Fibroblast of lung (primary cell): Measurements from ENCODE around the gene CNTN1. TPM values are rescaled to one million over a fixed set of nuclear protein-coding genes. Genes with fewer than 3 reads are reported as not detected.

Experiments
- DNase-seq, 2 donors: peaks; one replicate each; pipeline versions ENCODE4 v3.0.0 to v3.0.0-alpha.2; 2010; ENCODE audit warnings: low read depth in 2 of 2
- H2AFZ ChIP-seq: 2 replicates; pipeline ENCODE4 v1.5.1; 2012; ENCODE audit warnings: low read length, control low read depth, inconsistent platforms
- H3K27ac ChIP-seq: 2 replicates; pipeline ENCODE4 v1.5.1; 2011; ENCODE audit warnings: low read length, control low read depth; ENCODE audit not compliant: insufficient read depth
- H3K27me3 ChIP-seq: 2 replicates; pipeline ENCODE4 v1.5.1; 2011; ENCODE audit warnings: mild to moderate bottlenecking, low read length; ENCODE audit not compliant: control insufficient read depth, insufficient read depth
- H3K36me3 ChIP-seq: 2 replicates; pipeline ENCODE4 v1.5.1; 2011; ENCODE audit warnings: low read length; ENCODE audit not compliant: control insufficient read depth, insufficient read depth
- H3K4me1 ChIP-seq: 2 replicates; pipeline ENCODE4 v1.5.1; 2011; ENCODE audit warnings: low read length; ENCODE audit not compliant: control insufficient read depth, insufficient read depth; ENCODE audit errors: extremely low read depth
- H3K4me2 ChIP-seq: 2 replicates; pipeline ENCODE4 v1.5.1; 2011; ENCODE audit warnings: low read length, control low read depth; ENCODE audit not compliant: insufficient read depth; ENCODE audit errors: extremely low read depth
- H3K4me3 ChIP-seq, 4 experiments: fragments of 200-600 bp in 1 of 4; sonication (generic) in 1 of 4; replicated peaks in 1 of 4; 2 replicates each; pipeline ENCODE4 v1.5.1; 2011 to 2016; ENCODE audit warnings: low read length in 4 of 4, low read depth in 3 of 4, mild to moderate bottlenecking in 3 of 4, control low read depth in 2 of 4, inconsistent platforms in 1 of 4, mixed read lengths in 1 of 4; ENCODE audit not compliant: insufficient read depth in 1 of 4; ENCODE audit errors: control extremely low read depth in 1 of 4
- H3K79me2 ChIP-seq: 2 replicates; pipeline ENCODE4 v1.5.1; 2012; ENCODE audit warnings: mild to moderate bottlenecking, low read length, inconsistent platforms; ENCODE audit not compliant: control insufficient read depth, insufficient read depth
- H3K9ac ChIP-seq: 2 replicates; pipeline ENCODE4 v1.5.1; 2011; ENCODE audit warnings: mild to moderate bottlenecking, low read length, control low read depth; ENCODE audit not compliant: insufficient read depth
- H3K9me3 ChIP-seq: 2 replicates; pipeline ENCODE4 v1.5.1; 2012; ENCODE audit warnings: low read depth, low read length; ENCODE audit not compliant: control insufficient read depth, insufficient read depth
- H4K20me1 ChIP-seq: 2 replicates; pipeline ENCODE4 v1.5.1; 2011; ENCODE audit warnings: low read length; ENCODE audit not compliant: control insufficient read depth, insufficient read depth; ENCODE audit errors: extremely low read depth
- EZH2 ChIP-seq: IDR thresholded peaks from 2 replicates; pipeline ENCODE4 v1.5.1; 2012; ENCODE audit warnings: low read length, control low read depth, mild to moderate bottlenecking; ENCODE audit errors: missing control alignments
- polyA plus RNA-seq, 2 donors: library from polyadenylated mRNA; depleted of rRNA in 1 of 2; stranded (reverse) in 1 of 2; unstranded in 1 of 2; fragments of >200 nt; gene quantifications; 2 replicates each; pipeline ENCODE4 v1.2.1, GENCODE V29; 2011 to 2012; ENCODE audit warnings: missing spikeins in 1 of 2
- total RNA-seq: library from RNA; depleted of rRNA; stranded (reverse); fragments of >200 nt; gene quantifications from 2 replicates; pipeline ENCODE4 v1.2.1, GENCODE V29; 2014
- TF ChIP-seq, protein P1 (sequence below), 2 donors: IDR thresholded peaks in 1 of 2; conservative IDR thresholded peaks in 1 of 2; 1 replicate in 1 of 2; 2 replicates in 1 of 2; pipeline ENCODE4 v1.5.1; 2011 to 2012; ENCODE audit warnings: low read length in 2 of 2, control low read depth in 1 of 2, inconsistent platforms in 1 of 2, low read depth in 1 of 2, mild to moderate bottlenecking in 1 of 2

CNTN1 gene
- total and polyA plus RNA-seq, 2 donors (not counting 1 experiment from before 2014, with no cell fraction given), result 0.22 to 0.83 TPM

DNA sequence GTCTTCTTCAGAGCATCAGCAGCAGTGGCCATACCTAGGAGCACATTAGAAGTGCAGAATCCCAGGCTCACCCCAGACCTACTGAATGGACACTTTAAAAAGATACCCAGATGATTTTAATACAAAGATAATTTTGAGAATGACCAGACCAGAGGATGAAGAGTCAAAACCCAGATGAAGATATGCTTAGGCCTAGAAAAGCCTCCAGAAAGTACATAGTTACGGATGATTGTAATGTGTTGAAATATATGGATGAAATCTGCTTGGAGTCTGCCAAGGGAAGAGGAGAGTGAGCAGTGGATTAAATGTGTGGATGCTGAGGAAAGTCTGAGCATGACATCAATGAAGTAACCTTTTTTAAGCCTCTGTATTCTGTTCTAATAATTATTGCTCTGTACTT is 245.7 kb downstream of the CNTN1 start:
- Histone ChIP-seq H3K79me2 (no peaks in the 10 kb centered on the region), H3K27me3 (no peaks in the 10 kb centered on the region), H3K27ac (no peak overlapping the region), H3K4me1 (no peaks in the 10 kb centered on the region), H3K36me3 (no peaks in the 10 kb centered on the region), H4K20me1 (no peaks in the 10 kb centered on the region), H2AFZ (no peak overlapping the region), H3K4me2 (no peak overlapping the region), H3K9ac (no peak overlapping the region), H3K9me3 (no peaks in the 10 kb centered on the region), H3K4me3 (no peak overlapping the region)
- no peak for DNase-seq
- TF ChIP-seq, protein P1, sequence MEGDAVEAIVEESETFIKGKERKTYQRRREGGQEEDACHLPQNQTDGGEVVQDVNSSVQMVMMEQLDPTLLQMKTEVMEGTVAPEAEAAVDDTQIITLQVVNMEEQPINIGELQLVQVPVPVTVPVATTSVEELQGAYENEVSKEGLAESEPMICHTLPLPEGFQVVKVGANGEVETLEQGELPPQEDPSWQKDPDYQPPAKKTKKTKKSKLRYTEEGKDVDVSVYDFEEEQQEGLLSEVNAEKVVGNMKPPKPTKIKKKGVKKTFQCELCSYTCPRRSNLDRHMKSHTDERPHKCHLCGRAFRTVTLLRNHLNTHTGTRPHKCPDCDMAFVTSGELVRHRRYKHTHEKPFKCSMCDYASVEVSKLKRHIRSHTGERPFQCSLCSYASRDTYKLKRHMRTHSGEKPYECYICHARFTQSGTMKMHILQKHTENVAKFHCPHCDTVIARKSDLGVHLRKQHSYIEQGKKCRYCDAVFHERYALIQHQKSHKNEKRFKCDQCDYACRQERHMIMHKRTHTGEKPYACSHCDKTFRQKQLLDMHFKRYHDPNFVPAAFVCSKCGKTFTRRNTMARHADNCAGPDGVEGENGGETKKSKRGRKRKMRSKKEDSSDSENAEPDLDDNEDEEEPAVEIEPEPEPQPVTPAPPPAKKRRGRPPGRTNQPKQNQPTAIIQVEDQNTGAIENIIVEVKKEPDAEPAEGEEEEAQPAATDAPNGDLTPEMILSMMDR (conservative IDR thresholded peaks at IDR 0.05 in 1 of 2, IDR thresholded peaks at IDR 0.05 in 1 of 2; ENCODE audit: low read depth in 1 of 2, low read length in 2 of 2), result no peak
- TF ChIP-seq EZH2, result no peak

DNA sequence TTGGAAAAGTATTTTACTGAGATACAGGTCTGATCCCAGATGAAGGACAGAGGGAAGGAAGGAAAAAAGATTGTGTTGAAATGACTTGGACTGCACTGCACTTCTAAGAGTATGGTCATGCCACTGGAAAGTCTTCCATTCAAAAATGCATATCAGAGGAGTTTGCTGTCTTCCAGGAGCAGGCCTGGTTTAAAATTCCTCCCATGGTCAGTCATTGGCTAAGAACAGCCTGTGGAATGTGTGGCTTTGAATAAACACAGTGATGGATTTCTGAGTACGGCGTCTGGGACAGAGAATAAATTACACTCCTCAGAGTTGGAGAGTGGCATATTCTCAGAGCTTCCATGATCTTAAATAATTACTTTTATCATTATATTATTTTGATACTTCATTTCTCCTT is 250.1 kb downstream of the CNTN1 start:
- TF ChIP-seq, protein P1 (conservative IDR thresholded peaks at IDR 0.05 in 1 of 2, IDR thresholded peaks at IDR 0.05 in 1 of 2; ENCODE audit: low read depth in 1 of 2, low read length in 2 of 2), result no peak
- TF ChIP-seq EZH2, result no peak
- no peak overlapping the region for H3K9ac ChIP-seq
- peak in 1 of 2 donors; percentile 67 for DNase-seq
- H3K4me2 ChIP-seq, result no peak overlapping the region
- no peak overlapping the region for H3K27ac ChIP-seq
- no peaks in the 10 kb centered on the region for H3K27me3 ChIP-seq
- no peaks in the 10 kb centered on the region for H3K79me2 ChIP-seq
- H3K4me1 ChIP-seq, result no peaks in the 10 kb centered on the region
- no peaks in the 10 kb centered on the region for H4K20me1 ChIP-seq
- H3K9me3 ChIP-seq, result no peaks in the 10 kb centered on the region
- H2AFZ ChIP-seq, result no peak overlapping the region
- H3K36me3 ChIP-seq, result no peaks in the 10 kb centered on the region
- no peak overlapping the region for H3K4me3 ChIP-seq

DNA sequence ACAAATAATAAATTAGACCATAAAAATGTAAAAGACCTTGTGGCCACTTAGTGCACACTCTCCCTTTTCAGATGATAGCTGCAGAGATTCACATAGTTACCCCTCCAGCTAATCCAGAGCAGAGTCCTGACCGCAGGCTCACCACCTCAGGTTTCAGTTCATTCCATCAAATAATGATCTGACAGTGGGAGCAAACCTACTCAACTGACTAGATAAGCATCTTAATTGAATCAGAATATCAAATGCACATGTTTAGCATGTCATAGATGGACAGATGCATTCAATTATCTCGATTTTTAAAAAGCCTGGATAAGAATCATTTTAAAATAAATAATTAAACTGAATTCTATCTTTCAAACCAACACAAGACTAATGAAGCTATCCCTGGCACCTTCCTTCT is 253.5 kb downstream of the CNTN1 start:
- H2AFZ ChIP-seq, result no peak overlapping the region
- H4K20me1 ChIP-seq, result no peaks in the 10 kb centered on the region
- no peaks in the 10 kb centered on the region for H3K27me3 ChIP-seq
- H3K36me3 ChIP-seq, result no peaks in the 10 kb centered on the region
- H3K9ac ChIP-seq, result no peak overlapping the region
- H3K27ac ChIP-seq, result no peak overlapping the region
- H3K4me1 ChIP-seq, result no peaks in the 10 kb centered on the region
- TF ChIP-seq, protein P1 (conservative IDR thresholded peaks at IDR 0.05 in 1 of 2, IDR thresholded peaks at IDR 0.05 in 1 of 2; ENCODE audit: low read depth in 1 of 2, low read length in 2 of 2), result no peak
- no peak for TF ChIP-seq EZH2
- H3K9me3 ChIP-seq, result no peaks in the 10 kb centered on the region
- no peak overlapping the region for H3K4me3 ChIP-seq
- DNase-seq, result no peak
- no peaks in the 10 kb centered on the region for H3K79me2 ChIP-seq
- no peak overlapping the region for H3K4me2 ChIP-seq
